GM12872 (cell line): ENCODE measurements around the gene NPB.

Source experiments
- CTCF ChIP-seq: IDR thresholded peaks from 3 replicates; pipeline ENCODE4 v1.5.1; 2011; ENCODE audit warnings: low read depth, mild to moderate bottlenecking, low read length, moderate library complexity; ENCODE audit not compliant: insufficient read depth

Gene NPB

GRCh38 chr17:81903415-81903831 lies 1.4 kb downstream of the NPB start:
- no peak for TF ChIP-seq CTCF

GRCh38 chr17:81903896-81904599 lies 2.0 kb downstream of the NPB start:
- no peak for TF ChIP-seq CTCF

- no peak for TF ChIP-seq CTCF
Measured at GRCh38 chr17:81904600-81905423, 2.8 kb downstream of the NPB start.

GRCh38 chr17:81905424-81905875 lies 3.4 kb downstream of the NPB start:
- TF ChIP-seq CTCF = no peak

GRCh38 chr17:81905993-81906392 lies 4.0 kb downstream of the NPB start:
- no peak for TF ChIP-seq CTCF

- TF ChIP-seq CTCF = peak; percentile 20; the same call in 1 of the 3 replicates
Measured at GRCh38 chr17:81906476-81907218, 4.6 kb downstream of the NPB start.
